ENCODE results near the gene NDST1. TPM values are rescaled to one million over a fixed set of nuclear protein-coding genes. Genes with fewer than 3 reads are reported as not detected.
A peak's percentile ranks its signal among the peaks of the same experiment; 100 is the strongest.

Gene NDST1
- total RNA-seq, 1 donor from 2014 or later, result 321 TPM

- Mint-ChIP-seq H3K27ac (ENCODE audit: unreplicated experiment) (peak overlapping the region; percentile 81), H3K4me1 (ENCODE audit: low read depth, unreplicated experiment) (peaks cover 42% of the 10 kb centered on the region), H3K36me3 (ENCODE audit: low read depth, unreplicated experiment) (peaks cover 15% of the 10 kb centered on the region), H3K9me3 (ENCODE audit: unreplicated experiment) (no peaks in the 10 kb centered on the region), H3K4me3 (ENCODE audit: unreplicated experiment) (no peak overlapping the region), H3K27me3 (ENCODE audit: low read depth, unreplicated experiment) (no peaks in the 10 kb centered on the region)
- DNase-seq (ENCODE audit: low read depth), result no peak
- FAIRE-seq, result no peak
- Histone ChIP-seq H3K4me2 (ENCODE audit: low read length) (peak overlapping the region; percentile 22), H3K36me3 (ENCODE audit: insufficient read depth, low read length) (peaks cover 19% of the 10 kb centered on the region), H3K9ac (ENCODE audit: low read length) (peak overlapping the region; percentile 21), H2AFZ (ENCODE audit: low read depth, low read length) (no peak overlapping the region), H3K4me3 (ENCODE audit: insufficient read depth, low read depth, low read length) (no peak overlapping the region), H3K27ac (ENCODE audit: low read depth, low read length) (no peak overlapping the region), H4K20me1 (ENCODE audit: insufficient read depth, low read length) (peaks cover 26% of the 10 kb centered on the region), H3K27me3 (ENCODE audit: insufficient read depth, low read length) (no peaks in the 10 kb centered on the region), H3K9me3 (ENCODE audit: insufficient read depth, low read depth, low read length) (no peaks in the 10 kb centered on the region), H3K4me1 (ENCODE audit: insufficient read depth, low read length) (peaks cover 24% of the 10 kb centered on the region), H3K79me2 (ENCODE audit: insufficient read depth, low read length) (no peaks in the 10 kb centered on the region)
- TF ChIP-seq CTCF (IDR thresholded peaks at IDR 0.05; ENCODE audit: insufficient read depth, low read depth, low read length), result no peak
- TF ChIP-seq EZH2 (IDR thresholded peaks at IDR 0.05; ENCODE audit: insufficient read depth, low read length), result no peak
These were observed 51.2 kb downstream of the NDST1 start for GRCh38 chr5:150559088-150559487.

DNA sequence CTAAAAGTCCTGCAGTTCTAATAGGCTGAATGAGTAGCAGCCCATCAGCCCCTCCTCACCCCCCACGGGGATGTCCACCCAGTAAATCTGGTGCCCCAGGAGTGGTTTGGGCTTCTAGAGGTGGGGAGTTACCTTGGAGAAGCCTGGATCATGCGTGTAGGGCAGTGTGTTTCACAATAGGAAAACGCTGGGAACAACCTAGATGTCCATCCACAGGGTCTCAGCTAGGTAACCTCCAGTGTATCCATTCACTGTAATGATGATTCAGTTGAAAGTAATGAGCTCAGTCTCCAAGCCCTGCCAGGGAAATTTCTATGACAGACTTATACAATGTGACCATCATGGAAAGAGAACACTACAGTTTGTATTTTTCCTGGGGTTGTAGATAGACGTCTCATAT, 51.8 kb downstream of the NDST1 start:
- Histone ChIP-seq H3K79me2 (ENCODE audit: insufficient read depth, low read length) (no peaks in the 10 kb centered on the region), H3K9me3 (ENCODE audit: insufficient read depth, low read depth, low read length) (no peaks in the 10 kb centered on the region), H4K20me1 (ENCODE audit: insufficient read depth, low read length) (peaks cover 22% of the 10 kb centered on the region), H3K4me3 (ENCODE audit: insufficient read depth, low read depth, low read length) (no peak overlapping the region), H3K4me2 (ENCODE audit: low read length) (peak overlapping the region; percentile 22), H3K27me3 (ENCODE audit: insufficient read depth, low read length) (no peaks in the 10 kb centered on the region), H3K27ac (ENCODE audit: low read depth, low read length) (peak overlapping the region; percentile 30), H2AFZ (ENCODE audit: low read depth, low read length) (no peak overlapping the region), H3K36me3 (ENCODE audit: insufficient read depth, low read length) (peaks cover 15% of the 10 kb centered on the region), H3K9ac (ENCODE audit: low read length) (peak overlapping the region; percentile 21), H3K4me1 (ENCODE audit: insufficient read depth, low read length) (peaks cover 24% of the 10 kb centered on the region)
- no peaks in the 10 kb centered on the region for H3K27me3 Mint-ChIP-seq (ENCODE audit: low read depth, unreplicated experiment)
- DNase-seq (ENCODE audit: low read depth) (peak; percentile 66), FAIRE-seq (no peak)
- H3K9me3 Mint-ChIP-seq (ENCODE audit: unreplicated experiment), result no peaks in the 10 kb centered on the region
- peaks cover 15% of the 10 kb centered on the region for H3K36me3 Mint-ChIP-seq (ENCODE audit: low read depth, unreplicated experiment)
- peaks cover 42% of the 10 kb centered on the region for H3K4me1 Mint-ChIP-seq (ENCODE audit: low read depth, unreplicated experiment)
- TF ChIP-seq EZH2 (IDR thresholded peaks at IDR 0.05; ENCODE audit: insufficient read depth, low read length) (no peak), CTCF (IDR thresholded peaks at IDR 0.05; ENCODE audit: insufficient read depth, low read depth, low read length) (no peak)
- peak overlapping the region; percentile 82 for H3K27ac Mint-ChIP-seq (ENCODE audit: unreplicated experiment)
- no peak overlapping the region for H3K4me3 Mint-ChIP-seq (ENCODE audit: unreplicated experiment)

- peak overlapping the region; percentile 8 for H3K27ac ChIP-seq (ENCODE audit: low read depth, low read length)
- TF ChIP-seq CTCF (IDR thresholded peaks at IDR 0.05; ENCODE audit: insufficient read depth, low read depth, low read length) (peak; percentile 91), EZH2 (IDR thresholded peaks at IDR 0.05; ENCODE audit: insufficient read depth, low read length) (no peak)
- no peak overlapping the region for H3K4me3 Mint-ChIP-seq (ENCODE audit: unreplicated experiment)
These were observed 52.7 kb downstream of the NDST1 start for GRCh38 chr5:150560401-150561191.

More at GRCh38 chr5:150560401-150561191, 52.7 kb downstream of the NDST1 start:
- peak; percentile 70 for FAIRE-seq
- H4K20me1 ChIP-seq (ENCODE audit: insufficient read depth, low read length), result peaks cover 14% of the 10 kb centered on the region
- no peaks in the 10 kb centered on the region for H3K27me3 Mint-ChIP-seq (ENCODE audit: low read depth, unreplicated experiment)
- H3K4me1 Mint-ChIP-seq (ENCODE audit: low read depth, unreplicated experiment), result peaks cover 42% of the 10 kb centered on the region
- H3K4me3 ChIP-seq (ENCODE audit: insufficient read depth, low read depth, low read length), result no peak overlapping the region
- DNase-seq (ENCODE audit: low read depth), result peak; percentile 49
- peaks cover 24% of the 10 kb centered on the region for H3K4me1 ChIP-seq (ENCODE audit: insufficient read depth, low read length)
- H3K36me3 Mint-ChIP-seq (ENCODE audit: low read depth, unreplicated experiment), result peaks cover 11% of the 10 kb centered on the region
- H2AFZ ChIP-seq (ENCODE audit: low read depth, low read length), result no peak overlapping the region
- peak overlapping the region; percentile 17 for H3K9ac ChIP-seq (ENCODE audit: low read length)
- no peaks in the 10 kb centered on the region for H3K79me2 ChIP-seq (ENCODE audit: insufficient read depth, low read length)
- H3K9me3 Mint-ChIP-seq (ENCODE audit: unreplicated experiment), result no peaks in the 10 kb centered on the region
- peak overlapping the region; percentile 82 for H3K27ac Mint-ChIP-seq (ENCODE audit: unreplicated experiment)
- no peaks in the 10 kb centered on the region for H3K9me3 ChIP-seq (ENCODE audit: insufficient read depth, low read depth, low read length)
- no peak overlapping the region for H3K4me2 ChIP-seq (ENCODE audit: low read length)
- H3K36me3 ChIP-seq (ENCODE audit: insufficient read depth, low read length), result peaks cover 7% of the 10 kb centered on the region
- no peaks in the 10 kb centered on the region for H3K27me3 ChIP-seq (ENCODE audit: insufficient read depth, low read length)

Data from astrocyte (in vitro differentiated cells and primary cell).